K562 (cell line): ENCODE results near the gene TTC38. TPM values are rescaled to one million over a fixed set of nuclear protein-coding genes. Genes with fewer than 3 reads are reported as not detected.

Experiments
- ATF1 ChIP-seq, 2 experiments: fragments of 450-650 bp in 1 of 2; IDR thresholded peaks; 2 replicates each; pipeline ENCODE4 v1.6.1; 2016; ENCODE audit warnings: missing compliant biosample characterization in 1 of 2, missing genetic modification characterization in 1 of 2
- CBX5 ChIP-seq: IDR thresholded peaks from 2 replicates; pipeline ENCODE4 v1.6.1; 2014; ENCODE audit warnings: low read depth, borderline replicate concordance
- CHD1 ChIP-seq: fragments of 200-600 bp; sonication (generic); IDR thresholded peaks from one replicate; pipeline ENCODE4 v1.6.1; 2012; ENCODE audit warnings: mild to moderate bottlenecking, moderate library complexity, low read length, inconsistent platforms
- FOXJ3 ChIP-seq: sonication (generic); formaldehyde crosslinking; IDR thresholded peaks from 2 replicates; pipeline ENCODE4 v1.4.0; 2020; ENCODE audit warnings: mild to moderate bottlenecking, missing genetic modification reagents
- GTF2A2 ChIP-seq: IDR thresholded peaks from 2 replicates; pipeline ENCODE4 v1.6.1; 2016; ENCODE audit warnings: mild to moderate bottlenecking, missing genetic modification characterization, missing compliant biosample characterization
- HDAC2 ChIP-seq: fragments of 450-650 bp; IDR thresholded peaks from 2 replicates; pipeline ENCODE4 v1.6.1; 2016; ENCODE audit warnings: mild to moderate bottlenecking
- HMG20A ChIP-seq: fragments of 450-650 bp; formaldehyde crosslinking; conservative IDR thresholded peaks from 2 replicates; pipeline ENCODE4 v1.4.0; 2020; ENCODE audit warnings: mild to moderate bottlenecking, mixed read lengths
- ILF3 ChIP-seq: fragments of 450-650 bp; IDR thresholded peaks from 2 replicates; pipeline ENCODE4 v1.6.1; 2018; ENCODE audit warnings: antibody characterized with exemption, mild to moderate bottlenecking, moderate library complexity, borderline replicate concordance
- KAT2B ChIP-seq: IDR thresholded peaks from one replicate; pipeline ENCODE4 v1.6.1; 2012; ENCODE audit warnings: low read depth, mild to moderate bottlenecking, control low read depth, inconsistent platforms, low read length, moderate library complexity
- NELFE ChIP-seq: IDR thresholded peaks from 2 replicates; pipeline ENCODE4 v1.6.1; 2011; ENCODE audit warnings: mild to moderate bottlenecking; ENCODE audit not compliant: insufficient read depth, insufficient read length
- PTBP1 ChIP-seq: fragments of 200-400 bp; formaldehyde crosslinking; IDR thresholded peaks from 2 replicates; pipeline ENCODE4 v1.6.1; 2017; ENCODE audit warnings: low read depth, low read length
- RNF2 ChIP-seq: sonication (generic); IDR thresholded peaks from 2 replicates; pipeline ENCODE4 v1.6.1; 2016
- SIN3A ChIP-seq, 2 experiments: fragments of 150-350 bp in 1 of 2; IDR thresholded peaks; 2 replicates each; pipeline ENCODE4 v1.6.1; 2011 to 2016; ENCODE audit warnings: borderline replicate concordance in 2 of 2, low read depth in 2 of 2, low read length in 2 of 2, mild to moderate bottlenecking in 2 of 2, moderate library complexity in 2 of 2; ENCODE audit not compliant: control insufficient read depth in 1 of 2
- TEAD1 ChIP-seq, 2 experiments: fragments of 450-650 bp in 1 of 2; sonication (generic) in 1 of 2; formaldehyde crosslinking; IDR thresholded peaks; 2 replicates each; pipeline versions ENCODE4 v1.4.0 to v1.8.0; 2020 to 2022; ENCODE audit warnings: mild to moderate bottlenecking in 2 of 2, missing genetic modification reagents in 1 of 2
- YBX1 ChIP-seq: fragments of 450-650 bp; IDR thresholded peaks from 2 replicates; pipeline ENCODE4 v1.7.1; 2016; ENCODE audit warnings: mild to moderate bottlenecking
- ZNF175 ChIP-seq: fragments of 200-800 bp; sonication (Bioruptor generic); IDR thresholded peaks from 2 replicates; pipeline ENCODE4 v1.6.1; 2016; ENCODE audit warnings: low read depth, mild to moderate bottlenecking, missing genetic modification characterization, missing compliant biosample characterization
- ZNF253 ChIP-seq: fragments of 250-450 bp; sonication (Bioruptor Pico); conservative IDR thresholded peaks from 2 replicates; pipeline ENCODE4 v1.6.1; 2021; ENCODE audit warnings: mild to moderate bottlenecking
- ZNF263 ChIP-seq: sonication (generic); formaldehyde crosslinking; IDR thresholded peaks from 2 replicates; pipeline ENCODE4 v1.8.0; 2022; ENCODE audit warnings: mild to moderate bottlenecking, missing genetic modification reagents, borderline replicate concordance
- ZNF324 ChIP-seq: fragments of 250-450 bp; sonication (Bioruptor Pico); IDR thresholded peaks from 2 replicates; pipeline ENCODE4 v1.4.0; 2020; ENCODE audit warnings: mild to moderate bottlenecking
- polyA plus RNA-seq, 8 experiments: library from polyadenylated mRNA; depleted of rRNA in 4 of 8; stranded (reverse) in 5 of 8; unstranded in 3 of 8; fragments of >200 nt; fragmentation: Nextera tagmentation in 2 of 8; fragmentation: Illumina TruSeq in 1 of 8; extraction: Ambion mirVana in 2 of 8; extraction: Trizol in 1 of 8; gene quantifications; 2 replicates each; pipeline versions ENCODE4 v1.2.1 to v1.2.3, GENCODE V29; 2011 to 2014; ENCODE audit warnings: inconsistent platforms in 1 of 8, missing spikeins in 1 of 8
- total RNA-seq, 7 experiments: library from RNA; depleted of rRNA in 6 of 7; stranded (reverse); fragments of >200 nt in 6 of 7; fragmentation: Illumina TruSeq in 2 of 7; extraction: Trizol in 2 of 7; gene quantifications; 2 replicates each; pipeline versions ENCODE4 v1.2.1 to v1.2.3, GENCODE V29; 2011 to 2021; ENCODE audit warnings: low replicate concordance in 1 of 7
- TF ChIP-seq, protein P1 (sequence below): fragments of 450-650 bp; conservative IDR thresholded peaks from 2 replicates; pipeline ENCODE4 v1.6.1; 2016; ENCODE audit warnings: missing genetic modification characterization, low read depth, mild to moderate bottlenecking, control low read depth, missing compliant biosample characterization
- TF ChIP-seq, protein P2 (sequence below): fragments of 250-450 bp; sonication (Bioruptor Pico); IDR thresholded peaks from 2 replicates; pipeline ENCODE4 v1.4.0; 2020
- TF ChIP-seq, protein P3 (sequence below): sonication (generic); formaldehyde crosslinking; IDR thresholded peaks from 2 replicates; pipeline ENCODE4 v1.8.0; 2022; ENCODE audit warnings: missing genetic modification reagents, mild to moderate bottlenecking, borderline replicate concordance
- TF ChIP-seq, protein P4 (sequence below): fragments of 250-450 bp; sonication (Bioruptor Pico); IDR thresholded peaks from 2 replicates; pipeline ENCODE4 v1.5.0; 2022; ENCODE audit warnings: mild to moderate bottlenecking

The TTC38 gene
- total and polyA plus RNA-seq, 9 of the 15 experiments (the other 6 are each of a cell fraction or from before 2014, with no cell fraction given), result 0.84 to 28.4 (median 18.1) TPM

DNA sequence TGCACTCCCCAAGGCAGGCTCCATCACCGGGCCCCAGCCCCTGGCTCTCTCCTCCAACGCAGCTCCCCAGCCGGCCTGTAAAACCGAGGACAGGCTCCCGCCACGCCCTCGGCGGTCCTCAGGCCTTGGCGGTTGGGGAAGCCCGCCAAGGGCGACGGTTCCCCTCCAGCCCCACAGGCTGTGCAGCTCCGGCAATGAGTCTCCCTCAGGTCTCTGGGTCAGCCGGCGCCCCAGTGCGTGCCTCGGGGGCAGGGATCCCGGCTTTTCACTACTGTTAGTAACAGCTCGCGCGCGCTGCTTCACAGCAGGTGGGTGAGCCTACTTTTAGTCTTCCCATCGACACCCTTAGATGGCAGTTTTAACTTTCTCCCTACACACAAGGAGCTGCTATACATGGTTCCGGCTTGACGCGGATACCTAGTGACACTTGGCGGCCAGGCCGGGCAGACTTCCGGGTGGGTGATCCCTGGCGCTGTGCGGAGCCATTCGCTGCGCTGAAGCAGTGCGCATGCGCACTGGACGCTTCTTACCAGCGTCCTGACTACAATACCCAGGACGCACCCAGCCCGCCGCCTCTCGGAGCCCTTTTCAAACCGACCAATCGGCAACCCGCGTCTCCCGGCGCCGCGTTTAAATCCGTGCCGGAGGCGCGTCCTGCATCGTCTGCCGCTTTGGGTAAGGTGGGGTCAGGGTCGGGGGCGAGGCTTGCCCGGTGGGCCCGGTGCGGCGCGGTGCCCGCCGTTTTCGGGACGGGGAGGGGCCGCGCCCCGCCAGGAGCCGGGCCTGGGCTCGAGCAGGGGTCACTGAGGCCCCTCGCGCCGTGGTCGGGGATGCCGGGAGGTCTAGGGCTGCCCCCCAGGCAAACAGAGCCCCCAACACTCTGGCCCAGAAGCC, 28.7 kb downstream of the TTC38 start, which contains the start of gene GTSE1 (continued):
- TF ChIP-seq CHD1 (no peak), CBX5 (no peak), PTBP1 (no peak), TEAD1 (CRISPR knock-in tag; IDR thresholded peaks at IDR 0.05) (no peak), KAT2B (no peak), ZNF324 (no peak), ZNF253 (CRISPR knock-in tag) (no peak), ZNF263 (CRISPR knock-in tag) (no peak), YBX1 (no peak), FOXJ3 (CRISPR knock-in tag) (no peak), ATF1 (CRISPR knock-in tag; IDR thresholded peaks at IDR 0.05) (no peak), ATF1 (tag; IDR thresholded peaks at IDR 0.05) (peak; percentile 67), GTF2A2 (no peak), ZNF175 (CRISPR knock-in tag) (no peak), RNF2 (no peak), SIN3A (IDR thresholded peaks at IDR 0.05; ENCODE audit: borderline replicate concordance in 2 of 2, control insufficient read depth in 1 of 2, low read depth in 2 of 2, low read length in 2 of 2) (0 out of 4 replicates have a peak, but pooled peaks of 1 of the 2 experiments have one; percentile 27), HMG20A (CRISPR knock-in tag) (no peak), ILF3 (no peak), NELFE (no peak), HDAC2 (peak; percentile 30; the same call in 1 of the 2 replicates)
- TF ChIP-seq, protein P1, sequence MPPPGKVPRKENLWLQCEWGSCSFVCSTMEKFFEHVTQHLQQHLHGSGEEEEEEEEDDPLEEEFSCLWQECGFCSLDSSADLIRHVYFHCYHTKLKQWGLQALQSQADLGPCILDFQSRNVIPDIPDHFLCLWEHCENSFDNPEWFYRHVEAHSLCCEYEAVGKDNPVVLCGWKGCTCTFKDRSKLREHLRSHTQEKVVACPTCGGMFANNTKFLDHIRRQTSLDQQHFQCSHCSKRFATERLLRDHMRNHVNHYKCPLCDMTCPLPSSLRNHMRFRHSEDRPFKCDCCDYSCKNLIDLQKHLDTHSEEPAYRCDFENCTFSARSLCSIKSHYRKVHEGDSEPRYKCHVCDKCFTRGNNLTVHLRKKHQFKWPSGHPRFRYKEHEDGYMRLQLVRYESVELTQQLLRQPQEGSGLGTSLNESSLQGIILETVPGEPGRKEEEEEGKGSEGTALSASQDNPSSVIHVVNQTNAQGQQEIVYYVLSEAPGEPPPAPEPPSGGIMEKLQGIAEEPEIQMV (tag), result no peak
- TF ChIP-seq, protein P2, sequence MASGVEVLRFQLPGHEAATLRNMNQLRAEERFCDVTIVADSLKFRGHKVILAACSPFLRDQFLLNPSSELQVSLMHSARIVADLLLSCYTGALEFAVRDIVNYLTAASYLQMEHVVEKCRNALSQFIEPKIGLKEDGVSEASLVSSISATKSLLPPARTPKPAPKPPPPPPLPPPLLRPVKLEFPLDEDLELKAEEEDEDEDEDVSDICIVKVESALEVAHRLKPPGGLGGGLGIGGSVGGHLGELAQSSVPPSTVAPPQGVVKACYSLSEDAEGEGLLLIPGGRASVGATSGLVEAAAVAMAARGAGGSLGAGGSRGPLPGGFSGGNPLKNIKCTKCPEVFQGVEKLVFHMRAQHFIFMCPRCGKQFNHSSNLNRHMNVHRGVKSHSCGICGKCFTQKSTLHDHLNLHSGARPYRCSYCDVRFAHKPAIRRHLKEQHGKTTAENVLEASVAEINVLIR (CRISPR knock-in tag), result no peak
- TF ChIP-seq, protein P3, sequence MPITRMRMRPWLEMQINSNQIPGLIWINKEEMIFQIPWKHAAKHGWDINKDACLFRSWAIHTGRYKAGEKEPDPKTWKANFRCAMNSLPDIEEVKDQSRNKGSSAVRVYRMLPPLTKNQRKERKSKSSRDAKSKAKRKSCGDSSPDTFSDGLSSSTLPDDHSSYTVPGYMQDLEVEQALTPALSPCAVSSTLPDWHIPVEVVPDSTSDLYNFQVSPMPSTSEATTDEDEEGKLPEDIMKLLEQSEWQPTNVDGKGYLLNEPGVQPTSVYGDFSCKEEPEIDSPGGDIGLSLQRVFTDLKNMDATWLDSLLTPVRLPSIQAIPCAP (CRISPR knock-in tag), result no peak
- TF ChIP-seq, protein P4, sequence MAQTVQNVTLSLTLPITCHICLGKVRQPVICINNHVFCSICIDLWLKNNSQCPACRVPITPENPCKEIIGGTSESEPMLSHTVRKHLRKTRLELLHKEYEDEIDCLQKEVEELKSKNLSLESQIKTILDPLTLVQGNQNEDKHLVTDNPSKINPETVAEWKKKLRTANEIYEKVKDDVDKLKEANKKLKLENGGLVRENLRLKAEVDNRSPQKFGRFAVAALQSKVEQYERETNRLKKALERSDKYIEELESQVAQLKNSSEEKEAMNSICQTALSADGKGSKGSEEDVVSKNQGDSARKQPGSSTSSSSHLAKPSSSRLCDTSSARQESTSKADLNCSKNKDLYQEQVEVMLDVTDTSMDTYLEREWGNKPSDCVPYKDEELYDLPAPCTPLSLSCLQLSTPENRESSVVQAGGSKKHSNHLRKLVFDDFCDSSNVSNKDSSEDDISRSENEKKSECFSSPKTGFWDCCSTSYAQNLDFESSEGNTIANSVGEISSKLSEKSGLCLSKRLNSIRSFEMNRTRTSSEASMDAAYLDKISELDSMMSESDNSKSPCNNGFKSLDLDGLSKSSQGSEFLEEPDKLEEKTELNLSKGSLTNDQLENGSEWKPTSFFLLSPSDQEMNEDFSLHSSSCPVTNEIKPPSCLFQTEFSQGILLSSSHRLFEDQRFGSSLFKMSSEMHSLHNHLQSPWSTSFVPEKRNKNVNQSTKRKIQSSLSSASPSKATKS (CRISPR knock-in tag), result no peak
